C4-2B (cell line): ENCODE measurements around the gene CD6.

Experiments used
- ZFX ChIP-seq: fragments of 450-650 bp; IDR thresholded peaks from 2 replicates; pipeline ENCODE4 v1.6.1; 2017
- TF ChIP-seq, protein P1 (sequence below): fragments of 450-650 bp; conservative IDR thresholded peaks from 2 replicates; pipeline ENCODE4 v1.5.1; 2017; ENCODE audit warnings: mild to moderate bottlenecking

DNA sequence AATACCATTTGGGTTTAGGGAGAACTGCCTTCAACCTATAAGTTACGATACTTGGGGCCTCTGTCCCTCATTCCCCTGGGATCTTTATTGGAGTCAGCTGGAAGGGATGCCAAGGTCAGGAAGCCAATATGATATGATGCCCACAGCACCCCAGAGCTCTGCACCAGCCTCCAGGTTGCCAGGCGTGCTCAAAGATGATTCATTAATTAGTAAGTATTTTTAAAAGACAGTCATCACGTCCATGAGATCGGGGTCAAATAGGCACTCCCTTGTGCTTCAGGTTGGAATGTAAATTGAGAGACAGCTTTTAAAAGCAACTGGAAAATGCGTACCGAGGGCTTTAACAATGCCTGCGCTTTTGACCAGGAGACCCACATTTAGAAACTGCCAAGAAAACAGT is 73.8 kb downstream of the CD6 start:
- TF ChIP-seq, protein P1, sequence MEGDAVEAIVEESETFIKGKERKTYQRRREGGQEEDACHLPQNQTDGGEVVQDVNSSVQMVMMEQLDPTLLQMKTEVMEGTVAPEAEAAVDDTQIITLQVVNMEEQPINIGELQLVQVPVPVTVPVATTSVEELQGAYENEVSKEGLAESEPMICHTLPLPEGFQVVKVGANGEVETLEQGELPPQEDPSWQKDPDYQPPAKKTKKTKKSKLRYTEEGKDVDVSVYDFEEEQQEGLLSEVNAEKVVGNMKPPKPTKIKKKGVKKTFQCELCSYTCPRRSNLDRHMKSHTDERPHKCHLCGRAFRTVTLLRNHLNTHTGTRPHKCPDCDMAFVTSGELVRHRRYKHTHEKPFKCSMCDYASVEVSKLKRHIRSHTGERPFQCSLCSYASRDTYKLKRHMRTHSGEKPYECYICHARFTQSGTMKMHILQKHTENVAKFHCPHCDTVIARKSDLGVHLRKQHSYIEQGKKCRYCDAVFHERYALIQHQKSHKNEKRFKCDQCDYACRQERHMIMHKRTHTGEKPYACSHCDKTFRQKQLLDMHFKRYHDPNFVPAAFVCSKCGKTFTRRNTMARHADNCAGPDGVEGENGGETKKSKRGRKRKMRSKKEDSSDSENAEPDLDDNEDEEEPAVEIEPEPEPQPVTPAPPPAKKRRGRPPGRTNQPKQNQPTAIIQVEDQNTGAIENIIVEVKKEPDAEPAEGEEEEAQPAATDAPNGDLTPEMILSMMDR, result no peak
- no peak for TF ChIP-seq ZFX
